ENCODE results near the gene LYPD6B. TPM values are rescaled to one million over a fixed set of nuclear protein-coding genes. Genes with fewer than 3 reads are reported as not detected.

Gene LYPD6B
- total and polyA plus RNA-seq, 10 donors = 0.46 to 3.5 (median 1.9) TPM

- H3K27ac ChIP-seq = no peak overlapping the region
- DNase-seq = no peak
- TF ChIP-seq POLR2AphosphoS5 (IDR thresholded peaks at IDR 0.05) (no peak), POLR2A (IDR thresholded peaks at IDR 0.05) (no peak), CTCF (IDR thresholded peaks at IDR 0.05 in 8 of 11, conservative IDR thresholded peaks at IDR 0.05 in 3 of 11) (no peak)
- no peaks in the 10 kb centered on the region for H3K27me3 ChIP-seq (replicated peaks in 1 of 7)
- H3K4me3 ChIP-seq = no peak overlapping the region
- no peaks in the 10 kb centered on the region for H3K36me3 ChIP-seq
- H3K4me1 ChIP-seq = no peaks in the 10 kb centered on the region
- whole genome bisulfite sequencing, 5 donors = 44 to 96% (median 94%) methylated on average over 1 of the region's 1 CpG
- H3K9me3 ChIP-seq = peaks cover 0 to 27% (median 8%) of the 10 kb centered on the region in 8 donors
- intact Hi-C loops (cut with DNase I; ENCODE audit: low total_unique reads) = no loop called here
These were observed 65.7 kb downstream of the LYPD6B start for GRCh38 chr2:149104221-149104620.

- 75 to 88% (median 84%) methylated on average over 1 of the region's 1 CpG for WGBS, 5 donors
- Histone ChIP-seq H3K36me3 (no peaks in the 10 kb centered on the region), H3K4me3 (no peak overlapping the region), H3K9me3 (peaks cover 0 to 14% (median 0%) of the 10 kb centered on the region in 8 donors), H3K4me1 (no peaks in the 10 kb centered on the region), H3K27ac (no peak overlapping the region), H3K27me3 (replicated peaks in 1 of 7) (no peaks in the 10 kb centered on the region)
- DNase-seq = no peak
- intact Hi-C loops (cut with DNase I; ENCODE audit: low total_unique reads) = no loop called here
- TF ChIP-seq POLR2A (IDR thresholded peaks at IDR 0.05) (no peak), POLR2AphosphoS5 (IDR thresholded peaks at IDR 0.05) (no peak), CTCF (IDR thresholded peaks at IDR 0.05 in 8 of 11, conservative IDR thresholded peaks at IDR 0.05 in 3 of 11) (no peak)
These were observed 73.6 kb downstream of the LYPD6B start for GRCh38 chr2:149112068-149112467.

GRCh38 chr2:149112713-149113112, 74.2 kb downstream of the LYPD6B start:
- H3K4me1 ChIP-seq = no peaks in the 10 kb centered on the region
- 80 to 88% (median 86%) methylated on average over 2 of the region's 2 CpGs for WGBS, 5 donors
- TF ChIP-seq CTCF (IDR thresholded peaks at IDR 0.05 in 8 of 11, conservative IDR thresholded peaks at IDR 0.05 in 3 of 11) = no peak

GRCh38 chr2:149115781-149116180, 77.3 kb downstream of the LYPD6B start:
- intact Hi-C loops (cut with DNase I; ENCODE audit: low total_unique reads) = no loop called here
- TF ChIP-seq CTCF (IDR thresholded peaks at IDR 0.05 in 8 of 11, conservative IDR thresholded peaks at IDR 0.05 in 3 of 11) (no peak), POLR2A (IDR thresholded peaks at IDR 0.05) (no peak), POLR2AphosphoS5 (IDR thresholded peaks at IDR 0.05) (no peak)
- 90 to 97% (median 92%) methylated on average over 5 of the region's 5 CpGs for WGBS, 5 donors
- no peaks in the 10 kb centered on the region for H3K4me1 ChIP-seq
- H3K27ac ChIP-seq = no peak overlapping the region
- H3K4me3 ChIP-seq = no peak overlapping the region
- peaks cover 0 to 5% (median 0%) of the 10 kb centered on the region in 8 donors for H3K9me3 ChIP-seq
- no peaks in the 10 kb centered on the region for H3K27me3 ChIP-seq (replicated peaks in 1 of 7)
- DNase-seq = no peak
- no peaks in the 10 kb centered on the region for H3K36me3 ChIP-seq

More at GRCh38 chr2:149112713-149113112, 74.2 kb downstream of the LYPD6B start:
- Histone ChIP-seq H3K9me3 (peaks cover 0 to 7% (median 0%) of the 10 kb centered on the region in 8 donors), H3K36me3 (no peaks in the 10 kb centered on the region), H3K27ac (no peak overlapping the region), H3K27me3 (replicated peaks in 1 of 7) (no peaks in the 10 kb centered on the region), H3K4me3 (no peak overlapping the region)
- intact Hi-C loops (cut with DNase I; ENCODE audit: low total_unique reads) = no loop called here
- no peak for DNase-seq

All from spleen (tissue), 11 donors.